ENCODE results near the gene MTARC2.

DNA sequence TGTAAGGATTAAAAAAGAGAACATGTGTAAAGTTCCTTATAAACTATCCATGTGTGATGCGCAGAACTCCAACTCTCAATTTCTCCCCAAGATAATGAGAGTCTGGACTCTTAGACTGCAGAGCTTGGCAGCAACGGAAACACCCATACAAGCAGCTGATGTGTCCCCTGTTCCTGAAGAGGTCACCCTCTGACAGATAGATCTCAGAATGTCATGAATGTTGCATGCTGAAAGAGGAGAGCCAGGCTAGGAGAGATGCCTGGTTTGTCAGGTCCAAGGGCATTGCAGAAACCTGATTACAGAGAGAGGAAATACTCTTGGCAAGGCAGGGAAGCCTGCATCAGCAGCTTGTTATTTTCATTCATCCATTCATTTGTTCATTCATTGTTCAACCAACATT, 62.8 kb downstream of the MTARC2 start:
- TF ChIP-seq, protein P1, sequence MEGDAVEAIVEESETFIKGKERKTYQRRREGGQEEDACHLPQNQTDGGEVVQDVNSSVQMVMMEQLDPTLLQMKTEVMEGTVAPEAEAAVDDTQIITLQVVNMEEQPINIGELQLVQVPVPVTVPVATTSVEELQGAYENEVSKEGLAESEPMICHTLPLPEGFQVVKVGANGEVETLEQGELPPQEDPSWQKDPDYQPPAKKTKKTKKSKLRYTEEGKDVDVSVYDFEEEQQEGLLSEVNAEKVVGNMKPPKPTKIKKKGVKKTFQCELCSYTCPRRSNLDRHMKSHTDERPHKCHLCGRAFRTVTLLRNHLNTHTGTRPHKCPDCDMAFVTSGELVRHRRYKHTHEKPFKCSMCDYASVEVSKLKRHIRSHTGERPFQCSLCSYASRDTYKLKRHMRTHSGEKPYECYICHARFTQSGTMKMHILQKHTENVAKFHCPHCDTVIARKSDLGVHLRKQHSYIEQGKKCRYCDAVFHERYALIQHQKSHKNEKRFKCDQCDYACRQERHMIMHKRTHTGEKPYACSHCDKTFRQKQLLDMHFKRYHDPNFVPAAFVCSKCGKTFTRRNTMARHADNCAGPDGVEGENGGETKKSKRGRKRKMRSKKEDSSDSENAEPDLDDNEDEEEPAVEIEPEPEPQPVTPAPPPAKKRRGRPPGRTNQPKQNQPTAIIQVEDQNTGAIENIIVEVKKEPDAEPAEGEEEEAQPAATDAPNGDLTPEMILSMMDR (IDR thresholded peaks at IDR 0.05): no peak
- TF ChIP-seq POLR2A (IDR thresholded peaks at IDR 0.05): no peak
